HG02943 (cell line): Measurements from ENCODE around the gene MN1.

ENCODE experiments used
- ATAC-seq: cut with Tn5 transposase; IDR thresholded peaks from one replicate; pipeline ENCODE4 v1.9.1; 2021; ENCODE audit warnings: mild to moderate bottlenecking, low read depth, moderate library complexity; ENCODE audit not compliant: unreplicated experiment

MN1 gene

DNA sequence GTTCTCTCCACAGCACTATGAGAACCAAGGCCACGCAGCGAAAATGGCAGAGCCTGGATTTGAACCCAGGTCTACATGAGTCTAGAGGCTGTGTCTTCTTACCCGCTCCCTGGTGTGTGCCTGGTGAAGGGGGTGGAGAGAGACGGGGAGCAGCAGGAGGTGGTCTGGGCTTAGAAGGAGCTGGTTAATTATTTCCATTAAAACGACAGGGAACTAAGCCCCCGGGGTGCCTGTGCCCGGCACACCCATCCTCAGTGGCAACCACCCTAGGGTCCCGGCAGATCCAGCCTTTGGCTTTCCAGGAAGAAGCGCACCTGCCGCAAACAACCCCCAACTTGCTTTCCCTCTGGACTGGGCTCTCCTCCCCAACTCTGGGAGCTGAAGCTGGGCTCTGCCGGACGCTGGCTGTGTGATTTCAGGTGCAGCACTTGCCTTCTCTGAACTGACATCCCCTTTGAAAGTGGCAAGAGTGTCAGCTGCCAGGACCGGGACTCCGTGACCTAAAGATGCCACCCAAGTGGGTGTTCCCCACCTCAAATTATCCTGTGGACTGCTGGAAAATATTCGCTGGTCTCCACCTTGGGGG lies 35.8 kb downstream of the MN1 start:
- no peak for ATAC-seq

- ATAC-seq = no peak
Measured at GRCh38 chr22:27764722-27765236, 36.8 kb downstream of the MN1 start.

GRCh38 chr22:27761665-27762064 lies 39.9 kb downstream of the MN1 start:
- no peak for ATAC-seq

- no peak for ATAC-seq
Measured at GRCh38 chr22:27761000-27761399, 40.6 kb downstream of the MN1 start.

DNA sequence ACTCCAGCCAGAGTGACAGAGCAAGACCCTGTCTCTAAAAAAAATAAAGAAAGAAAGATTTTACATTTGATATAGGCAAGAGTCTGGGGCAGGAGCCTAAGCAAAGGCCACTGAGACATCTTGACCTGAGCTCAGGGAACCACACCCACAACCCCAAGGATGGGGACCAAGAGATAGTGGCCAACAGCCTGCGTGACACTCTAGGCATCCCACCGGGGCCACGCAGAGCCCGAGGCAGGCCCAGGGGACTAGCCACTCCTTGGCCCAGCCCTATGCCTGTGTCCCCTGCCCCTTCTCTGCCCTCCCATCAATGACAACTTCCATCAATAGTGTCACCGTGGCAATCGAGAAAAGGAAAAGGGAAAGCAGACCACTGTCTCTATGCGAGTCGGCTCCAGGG lies 41.1 kb downstream of the MN1 start:
- no peak for ATAC-seq

GRCh38 chr22:27757928-27758525 lies 43.5 kb downstream of the MN1 start:
- ATAC-seq = no peak

DNA sequence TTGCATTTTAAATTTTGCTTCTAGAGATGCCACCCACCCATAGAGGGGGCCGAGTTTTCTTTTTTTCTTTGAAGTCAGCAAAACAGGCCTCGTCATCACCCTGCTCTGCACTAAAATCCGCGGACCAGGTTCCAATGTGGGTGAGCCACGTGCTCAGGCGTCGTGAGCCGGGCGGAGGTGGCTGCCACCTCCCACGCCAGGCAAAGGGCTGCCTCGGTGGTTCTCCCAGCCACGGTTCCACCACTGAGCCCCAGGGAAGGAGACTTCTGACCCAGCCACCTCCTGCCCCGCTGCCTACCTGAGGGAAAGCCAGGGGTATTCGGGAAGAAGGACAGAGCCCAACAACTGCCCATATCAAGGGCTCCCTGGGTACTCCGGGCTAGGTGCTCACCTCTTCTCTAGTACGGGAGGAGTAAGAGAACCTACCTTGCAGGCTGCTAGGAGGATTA lies 45.3 kb downstream of the MN1 start:
- ATAC-seq = no peak

GRCh38 chr22:27755521-27756211 lies 45.9 kb downstream of the MN1 start:
- ATAC-seq = no peak

GRCh38 chr22:27754888-27755480 lies 46.6 kb downstream of the MN1 start:
- ATAC-seq = no peak

GRCh38 chr22:27754247-27754887 lies 47.2 kb downstream of the MN1 start:
- ATAC-seq = no peak

DNA sequence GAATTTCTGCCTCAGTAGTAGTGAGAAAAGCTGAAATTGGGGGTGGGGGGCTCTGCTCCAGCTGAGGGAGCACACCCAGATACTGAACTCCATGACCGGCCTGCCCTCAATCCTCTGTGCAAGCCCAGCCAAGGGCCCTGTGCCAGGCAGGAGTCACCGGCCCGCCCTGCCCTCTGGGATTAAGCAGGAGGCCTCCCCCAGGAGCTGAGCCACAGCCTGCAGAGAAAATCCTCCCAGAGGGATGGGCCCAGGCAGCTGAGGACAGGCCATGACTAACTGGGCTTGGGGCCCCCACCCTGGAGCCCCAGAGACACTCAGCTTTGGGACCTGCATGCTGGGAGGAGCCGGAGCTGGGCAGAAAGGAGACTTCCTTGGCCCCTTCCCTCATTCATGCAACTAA lies 48.8 kb downstream of the MN1 start:
- no peak for ATAC-seq

DNA sequence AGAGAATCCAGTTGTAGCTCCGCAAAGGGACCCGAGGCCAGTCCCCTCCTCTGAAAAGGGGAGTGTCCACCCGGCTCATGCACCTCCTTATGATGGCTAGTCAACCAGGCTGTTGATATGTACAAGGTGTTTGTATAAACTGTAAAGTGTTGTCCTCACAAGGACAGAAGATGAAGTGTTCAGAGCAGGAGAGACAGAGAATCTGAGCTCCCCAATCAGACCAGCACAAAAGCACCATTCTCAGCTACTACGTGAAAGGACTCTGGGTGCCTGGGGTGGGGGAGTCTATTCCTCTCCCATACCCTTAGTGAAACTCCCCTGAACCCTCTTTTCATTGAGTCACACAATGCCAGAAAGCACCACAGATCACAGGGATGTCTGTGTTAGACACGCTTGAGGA lies 49.4 kb downstream of the MN1 start:
- no peak for ATAC-seq

DNA sequence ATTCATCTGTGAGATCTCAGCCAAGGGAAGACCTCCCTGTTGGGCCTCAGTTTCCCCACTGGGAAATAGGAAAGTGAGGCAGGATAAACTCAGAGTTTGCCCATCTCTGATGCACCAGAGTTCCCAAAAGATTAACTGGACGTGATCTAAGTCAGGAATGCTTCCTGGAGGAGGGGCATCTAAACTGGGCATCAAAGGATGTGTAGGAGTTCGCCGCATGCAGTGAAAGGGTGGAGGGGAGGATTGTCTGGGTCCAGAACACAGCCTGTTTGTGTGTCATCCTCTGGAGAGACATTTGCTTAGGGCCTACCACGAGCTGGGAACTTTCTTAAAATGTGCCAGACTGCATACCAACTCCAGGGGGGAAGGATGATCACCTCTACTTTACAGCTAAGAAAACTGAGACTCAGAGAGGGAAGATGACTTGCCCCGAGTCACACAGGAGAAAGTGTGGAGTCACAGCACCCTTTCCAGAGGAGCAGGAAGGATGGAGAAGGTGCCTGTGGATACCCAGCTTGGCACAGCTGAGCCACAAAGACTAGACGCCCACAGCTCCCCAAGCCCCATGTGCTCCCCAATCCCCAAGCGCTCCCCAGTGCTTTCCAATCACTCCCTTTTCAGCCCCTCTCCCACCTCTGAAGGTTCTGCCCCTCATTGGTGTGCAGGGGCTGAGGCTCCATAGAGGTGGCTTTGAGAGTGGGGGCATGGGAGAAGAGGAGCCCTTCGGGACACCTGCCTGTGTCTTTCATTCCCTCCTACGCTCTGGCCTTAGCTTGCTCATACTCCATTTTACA lies 50.1 kb downstream of the MN1 start:
- ATAC-seq = no peak

- ATAC-seq = no peak
Measured at GRCh38 chr22:27750584-27751265, 50.8 kb downstream of the MN1 start.

- no peak for ATAC-seq
Measured at GRCh38 chr22:27749597-27750225, 51.8 kb downstream of the MN1 start.

- no peak for ATAC-seq
Measured at GRCh38 chr22:27748751-27749191, 52.8 kb downstream of the MN1 start.

DNA sequence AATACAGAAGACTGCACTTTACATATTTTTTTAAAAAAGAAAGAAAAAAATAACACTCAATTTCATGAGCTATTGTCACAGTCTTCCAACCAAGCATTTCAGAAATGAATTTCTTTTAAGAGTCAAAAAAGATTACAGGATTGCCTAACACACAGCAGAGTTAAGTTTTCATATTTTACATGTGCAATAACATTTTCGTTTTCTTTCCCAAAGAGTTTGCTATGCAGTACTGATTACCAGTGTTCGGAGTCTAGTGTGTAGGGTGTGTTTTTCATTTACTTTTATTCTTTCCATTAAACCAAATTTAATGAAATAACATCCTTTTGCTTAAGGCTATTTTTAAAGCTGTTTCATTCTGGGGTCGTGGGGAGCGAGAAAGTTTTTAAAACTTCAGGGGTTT lies 53.2 kb downstream of the MN1 start:
- no peak for ATAC-seq

DNA sequence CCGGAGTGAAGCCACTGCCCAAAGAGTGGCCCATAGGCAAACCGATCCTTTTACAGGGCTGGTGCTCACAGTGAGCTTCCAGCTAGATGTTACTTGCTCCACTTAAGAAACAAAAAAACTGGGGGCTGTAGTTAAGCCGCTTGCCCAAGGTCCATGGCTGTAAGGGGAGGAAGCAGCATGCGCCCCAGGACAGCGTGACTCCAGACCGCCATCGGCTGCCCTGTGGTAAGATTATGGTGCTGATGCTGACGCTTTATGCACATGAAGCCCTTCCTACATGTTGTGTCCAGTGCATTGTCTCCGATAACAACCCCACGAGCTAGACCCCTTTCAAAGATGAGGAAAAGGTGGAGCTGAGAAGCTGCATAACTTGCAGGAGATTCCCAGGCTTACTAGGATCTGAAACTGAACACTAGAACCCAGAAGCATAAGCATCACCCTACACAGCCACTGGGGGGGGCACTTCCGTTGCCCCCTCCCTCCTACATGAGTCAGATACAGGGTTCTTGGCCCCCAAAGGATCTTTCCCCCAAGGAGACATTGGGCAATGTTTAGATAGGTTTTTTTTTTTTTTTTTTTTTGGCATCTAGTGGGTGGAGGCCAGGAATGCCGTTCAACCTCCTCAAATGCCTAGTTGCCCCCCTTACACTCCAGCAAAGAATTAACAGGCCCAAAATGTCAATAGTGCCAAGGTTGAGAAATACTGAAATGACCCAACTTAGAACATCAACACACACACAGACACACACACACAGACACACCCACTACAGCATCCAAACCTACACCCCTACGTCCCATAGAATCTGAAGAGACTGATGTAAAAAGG lies 53.9 kb downstream of the MN1 start:
- no peak for ATAC-seq
